WTC11 (cell line): ENCODE measurements around the gene TMEM207. TPM values are rescaled to one million over a fixed set of nuclear protein-coding genes. Genes with fewer than 3 reads are reported as not detected.
A peak's percentile ranks its signal among the peaks of the same experiment; 100 is the strongest.

Experiments used
- ATAC-seq: fragments of 200-7000 bp; cut with Tn5 transposase; 2 replicates; pipeline ENCODE4 v1.10.0; 2021; ENCODE audit warnings: mild to moderate bottlenecking, moderate library complexity
- CTCF ChIA-PET: fragments of 300-600 bp; sonication (Branson Sonifier 250); formaldehyde crosslinking; loops from one replicate; lab custom pipeline; 2021; ENCODE audit warnings: antibody characterized with exemption; lab: Charles Lee
- POLR2A ChIA-PET: fragments of 350-600 bp; sonication (Branson Sonifier 250); formaldehyde crosslinking; loops from one replicate; lab custom pipeline; 2021; ENCODE audit warnings: antibody characterized with exemption; lab: Charles Lee
- DNase-seq: peaks from one replicate; pipeline ENCODE4 v3.0.0; 2021; ENCODE audit warnings: low spot score
- H3K27ac Mint-ChIP-seq: 2 replicates; pipeline ENCODE4 v1.8.0; 2021; ENCODE audit warnings: mixed read lengths
- H3K27me3 Mint-ChIP-seq: 2 replicates; pipeline ENCODE4 v1.8.0; 2021; ENCODE audit warnings: low read depth, mild to moderate bottlenecking, moderate library complexity, mixed read lengths
- H3K36me3 Mint-ChIP-seq: 2 replicates; pipeline ENCODE4 v1.8.0; 2021; ENCODE audit warnings: mixed read lengths
- H3K4me1 Mint-ChIP-seq: 2 replicates; pipeline ENCODE4 v1.8.0; 2022; ENCODE audit warnings: mixed read lengths
- H3K4me3 Mint-ChIP-seq: 2 replicates; pipeline ENCODE4 v1.8.0; 2021; ENCODE audit warnings: mild to moderate bottlenecking, moderate library complexity, mixed read lengths
- H3K9me3 Mint-ChIP-seq: 2 replicates; pipeline ENCODE4 v1.8.0; 2021; ENCODE audit warnings: mixed read lengths
- FOXP1 ChIP-seq: sonication (generic); formaldehyde crosslinking; IDR thresholded peaks from 2 replicates; pipeline ENCODE4 v1.8.0; 2022; ENCODE audit warnings: missing genetic modification reagents, mild to moderate bottlenecking, moderate library complexity, borderline replicate concordance
- GABPB1 ChIP-seq: sonication (generic); formaldehyde crosslinking; IDR thresholded peaks from 2 replicates; pipeline ENCODE4 v1.8.1; 2023; ENCODE audit warnings: mild to moderate bottlenecking, missing genetic modification reagents
- IRF1 ChIP-seq: sonication (generic); formaldehyde crosslinking; IDR thresholded peaks from 2 replicates; pipeline ENCODE4 v1.8.0; 2023; ENCODE audit warnings: missing genetic modification reagents
- JUN ChIP-seq: sonication (generic); formaldehyde crosslinking; IDR thresholded peaks from 2 replicates; pipeline ENCODE4 v1.8.0; 2023; ENCODE audit warnings: mild to moderate bottlenecking, missing genetic modification reagents
- MLX ChIP-seq: sonication (generic); formaldehyde crosslinking; IDR thresholded peaks from 2 replicates; pipeline ENCODE4 v1.8.1; 2023; ENCODE audit warnings: mild to moderate bottlenecking, missing genetic modification reagents, moderate library complexity
- NR2C2 ChIP-seq: sonication (generic); formaldehyde crosslinking; IDR thresholded peaks from 2 replicates; pipeline ENCODE4 v1.8.0; 2022; ENCODE audit warnings: mild to moderate bottlenecking, missing genetic modification reagents
- PRRX2 ChIP-seq: fragments of 250-450 bp; sonication (Bioruptor Pico); IDR thresholded peaks from 2 replicates; pipeline ENCODE4 v1.8.0; 2021; ENCODE audit warnings: mild to moderate bottlenecking
- STAT6 ChIP-seq: sonication (generic); formaldehyde crosslinking; conservative IDR thresholded peaks from 2 replicates; pipeline ENCODE4 v1.8.1; 2023; ENCODE audit warnings: mild to moderate bottlenecking, low read depth, missing genetic modification reagents, moderate library complexity
- TEAD1 ChIP-seq: sonication (generic); formaldehyde crosslinking; IDR thresholded peaks from 2 replicates; pipeline ENCODE4 v1.8.0; 2022; ENCODE audit warnings: mild to moderate bottlenecking, missing genetic modification reagents
- TP53 ChIP-seq: sonication (generic); formaldehyde crosslinking; IDR thresholded peaks from 2 replicates; pipeline ENCODE4 v1.8.1; 2023; ENCODE audit warnings: mild to moderate bottlenecking, missing genetic modification reagents
- ZBTB21 ChIP-seq: sonication (generic); formaldehyde crosslinking; IDR thresholded peaks from 2 replicates; pipeline ENCODE4 v1.8.1; 2023; ENCODE audit warnings: mild to moderate bottlenecking, missing genetic modification reagents, borderline replicate concordance
- ZNF219 ChIP-seq: sonication (generic); formaldehyde crosslinking; IDR thresholded peaks from 2 replicates; pipeline ENCODE4 v1.8.0; 2023; ENCODE audit warnings: missing genetic modification reagents, mild to moderate bottlenecking, borderline replicate concordance
- ZNF671 ChIP-seq: fragments of 250-450 bp; sonication (Bioruptor Pico); IDR thresholded peaks from 2 replicates; pipeline ENCODE4 v1.8.0; 2021; ENCODE audit warnings: mild to moderate bottlenecking
- total RNA-seq: library from RNA; stranded (reverse); gene quantifications from 3 replicates; pipeline ENCODE4 v1.2.3, GENCODE V29; 2021

Gene TMEM207
- total RNA-seq, 1 experiment from 2014 or later: not detected

- TF ChIP-seq MLX (CRISPR knock-in tag) (no peak), TEAD1 (CRISPR knock-in tag) (no peak), PRRX2 (CRISPR knock-in tag) (no peak), ZNF219 (no peak), TP53 (CRISPR knock-in tag) (no peak), FOXP1 (CRISPR knock-in tag) (no peak), STAT6 (no peak)
Measured at GRCh38 chr3:190388703-190389102, 61.0 kb downstream of the TMEM207 start (continued).

GRCh38 chr3:190387578-190388213 is 62.0 kb downstream of the TMEM207 start, which contains the start of gene CLDN16:
CLDN16 (plus strand) TSS chr3:190388163; CDS start chr3:190388330, 167 bp downstream.
- CTCF ChIA-PET: no interaction called here

GRCh38 chr3:190385731-190386688 is 63.7 kb downstream of the TMEM207 start:
- ChIA-PET POLR2A (interaction anchor here (0.6 kb wide), 1 partner anchor 58 kb away, joined by 3 read pairs; no protein-coding TSS in a partner anchor), CTCF (no interaction called here)
- Mint-ChIP-seq H3K4me1 (peaks cover 4% of the 10 kb centered on the region), H3K36me3 (no peaks in the 10 kb centered on the region), H3K27me3 (no peaks in the 10 kb centered on the region), H3K9me3 (no peaks in the 10 kb centered on the region), H3K4me3 (no peak overlapping the region), H3K27ac (no peak overlapping the region)
- ATAC-seq (no peak), DNase-seq (no peak)
- TF ChIP-seq ZBTB21 (no peak), GABPB1 (CRISPR knock-in tag) (peak; percentile 66)

More at GRCh38 chr3:190387578-190388213, 62.0 kb downstream of the TMEM207 start, which contains the start of gene CLDN16:
- DNase-seq (no peak), ATAC-seq (peak; percentile 32; the same call in 1 of the 2 replicates)
- H3K4me3 Mint-ChIP-seq: no peak within 1 kb of the TSS
- TF ChIP-seq JUN (no peak), ZNF671 (CRISPR knock-in tag) (no peak)
- H3K9me3 Mint-ChIP-seq: no peaks in the 10 kb centered on the region
- no peak within 1 kb of the TSS for H3K27ac Mint-ChIP-seq
- H3K4me1 Mint-ChIP-seq: no peaks in the 10 kb centered on the region
- no peaks in the 10 kb centered on the region for H3K27me3 Mint-ChIP-seq
- H3K36me3 Mint-ChIP-seq: no peaks in the 10 kb centered on the region
- POLR2A ChIA-PET: no interaction called here

GRCh38 chr3:190384309-190384756 is 65.4 kb downstream of the TMEM207 start:
- Mint-ChIP-seq H3K4me1 (peaks cover 11% of the 10 kb centered on the region), H3K27me3 (no peaks in the 10 kb centered on the region), H3K27ac (no peak overlapping the region), H3K36me3 (no peaks in the 10 kb centered on the region), H3K9me3 (no peaks in the 10 kb centered on the region), H3K4me3 (no peak overlapping the region)
- DNase-seq: no peak
- peak; percentile 93 for ATAC-seq
- ChIA-PET CTCF (interaction anchor here (0.6 to 1.3 kb wide), 10 partner anchors 13 to 423 kb away, joined by 3 to 16 read pairs (median 3); partner anchors contain the start of gene CLDN1), POLR2A (interaction anchor here (0.5 kb wide), 1 partner anchor 254 kb away, joined by 6 read pairs; no protein-coding TSS in a partner anchor)
- TF ChIP-seq NR2C2 (CRISPR knock-in tag): no peak
- no peak for TF ChIP-seq IRF1 (CRISPR knock-in tag)
